GM19240 (cell line): Measurements from ENCODE around the gene L3MBTL1.

Source experiments
- DNase-seq: peaks from one replicate; pipeline ENCODE4 v3.0.0; 2011; ENCODE audit warnings: low spot score; ENCODE audit not compliant: insufficient read length

The L3MBTL1 gene

GRCh38 chr20:43534791-43535350, 27.4 kb downstream of the L3MBTL1 start:
- no peak for DNase-seq

DNA sequence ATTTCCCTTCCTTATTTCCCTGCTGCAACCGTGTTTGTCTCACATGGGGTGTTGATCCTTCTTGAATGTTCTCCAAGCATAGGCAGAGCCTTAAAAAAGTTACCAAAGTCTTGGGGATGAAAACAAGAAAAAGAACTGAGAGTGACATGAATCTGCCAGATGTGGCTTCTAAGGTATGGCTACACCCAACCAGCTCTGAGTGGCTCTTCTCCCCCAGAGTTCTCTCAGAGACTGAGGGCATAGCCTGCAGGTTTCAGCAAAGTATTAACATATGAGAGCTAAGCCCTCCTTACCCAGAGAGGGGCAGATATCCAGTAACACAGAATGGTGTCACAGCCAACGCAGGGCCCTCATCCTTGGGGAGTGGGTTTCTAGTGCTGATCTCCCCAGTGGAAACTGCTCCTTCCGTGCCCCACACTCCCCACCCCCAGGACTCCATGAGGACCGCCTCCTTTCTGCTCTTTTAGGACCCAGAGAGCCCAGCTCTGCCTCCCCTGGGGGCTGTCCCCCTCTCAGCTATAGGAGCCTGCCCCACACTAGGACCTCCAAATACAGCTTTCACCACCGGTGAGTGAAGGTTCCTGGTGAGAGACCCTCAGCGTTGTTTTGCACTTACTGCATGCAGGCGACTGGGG, 28.0 kb downstream of the L3MBTL1 start:
- DNase-seq: no peak

- DNase-seq: no peak
Measured at GRCh38 chr20:43536041-43536816, 28.7 kb downstream of the L3MBTL1 start.

DNA sequence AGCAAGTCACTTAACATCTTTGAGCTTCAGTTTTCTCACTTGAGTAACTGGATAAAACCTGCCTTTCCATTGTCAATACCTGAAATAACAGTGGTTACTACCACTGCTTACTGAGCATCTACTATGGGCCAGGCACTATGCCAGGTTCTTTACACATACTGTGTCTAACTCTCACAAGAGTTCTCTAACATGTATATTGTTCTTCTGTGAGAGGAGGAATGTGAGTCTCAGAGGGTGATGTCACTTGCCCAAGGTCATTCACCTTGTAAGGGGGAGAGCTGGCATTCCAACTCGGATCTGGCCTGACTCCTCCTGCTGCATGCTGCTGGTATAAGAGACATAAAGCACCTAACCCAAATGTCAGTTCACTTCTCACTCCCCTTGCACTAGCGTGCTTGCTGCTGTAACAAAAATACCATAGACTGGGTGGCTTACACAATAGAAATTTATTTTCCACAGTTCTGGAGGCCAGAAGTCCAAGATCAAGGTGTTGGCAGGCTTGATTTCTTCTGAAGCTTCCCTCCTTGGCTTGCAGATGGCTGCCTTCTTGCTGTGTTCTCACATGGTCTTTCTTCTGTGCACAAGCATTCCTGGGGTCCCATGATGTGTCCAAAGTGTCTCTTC, 29.4 kb downstream of the L3MBTL1 start:
- DNase-seq: no peak

GRCh38 chr20:43537921-43538877, 30.7 kb downstream of the L3MBTL1 start:
- peak; percentile 29 for DNase-seq

GRCh38 chr20:43538878-43539700, 31.6 kb downstream of the L3MBTL1 start:
- no peak for DNase-seq

DNA sequence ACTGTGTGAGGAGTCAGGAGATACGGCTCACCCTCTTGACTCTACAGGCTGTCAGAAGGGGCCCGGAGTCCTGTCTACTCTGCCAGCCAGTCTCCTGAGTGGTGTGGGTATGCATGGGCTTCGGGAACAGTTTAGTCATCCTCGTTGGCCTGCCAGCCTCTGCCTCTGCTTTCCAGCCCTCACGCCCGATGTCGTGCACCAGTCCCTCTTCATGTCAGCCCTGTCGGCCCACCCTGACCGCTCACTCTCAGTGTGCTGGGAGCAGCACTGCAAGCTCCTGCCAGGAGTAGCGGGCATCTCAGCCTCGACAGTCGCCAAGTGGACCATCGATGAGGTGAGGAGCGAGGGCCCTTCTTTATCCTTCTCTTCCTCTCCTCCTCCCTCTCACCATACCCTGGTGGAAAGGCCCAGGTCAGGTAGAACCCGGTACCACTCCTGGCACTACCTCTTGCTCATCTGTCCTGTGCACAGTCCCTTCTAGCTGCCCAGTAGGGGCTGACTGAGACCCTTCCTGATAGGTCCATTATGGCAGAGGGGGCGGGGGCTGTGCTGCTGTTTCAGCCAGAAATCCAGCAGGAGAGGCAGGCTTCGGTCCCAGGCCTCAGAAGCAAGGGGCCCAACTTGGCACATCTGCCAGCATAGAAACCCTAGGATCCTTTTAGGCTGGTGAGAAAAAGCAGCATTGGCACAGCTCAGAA, 32.6 kb downstream of the L3MBTL1 start:
- DNase-seq: no peak

DNA sequence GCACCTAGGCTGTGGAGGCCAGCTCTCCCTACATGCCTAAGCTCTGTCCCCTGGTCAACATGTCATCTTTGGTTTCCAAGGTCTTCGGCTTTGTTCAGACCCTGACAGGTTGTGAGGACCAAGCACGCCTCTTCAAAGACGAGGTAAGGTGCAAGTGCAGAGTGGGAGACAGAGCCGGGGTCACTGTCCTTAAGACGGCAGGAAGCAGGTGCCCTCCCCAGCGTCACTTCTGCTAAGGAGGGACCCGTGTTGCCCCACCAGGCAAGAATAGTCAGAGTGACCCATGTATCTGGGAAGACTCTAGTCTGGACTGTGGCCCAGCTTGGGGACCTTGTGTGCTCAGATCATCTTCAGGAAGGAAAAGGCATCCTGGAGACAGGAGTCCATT, 33.2 kb downstream of the L3MBTL1 start:
- no peak for DNase-seq

- DNase-seq: no peak
Measured at GRCh38 chr20:43541214-43541613, 33.7 kb downstream of the L3MBTL1 start.

GRCh38 chr20:43542161-43542560, 34.7 kb downstream of the L3MBTL1 start:
- no peak for DNase-seq

DNA sequence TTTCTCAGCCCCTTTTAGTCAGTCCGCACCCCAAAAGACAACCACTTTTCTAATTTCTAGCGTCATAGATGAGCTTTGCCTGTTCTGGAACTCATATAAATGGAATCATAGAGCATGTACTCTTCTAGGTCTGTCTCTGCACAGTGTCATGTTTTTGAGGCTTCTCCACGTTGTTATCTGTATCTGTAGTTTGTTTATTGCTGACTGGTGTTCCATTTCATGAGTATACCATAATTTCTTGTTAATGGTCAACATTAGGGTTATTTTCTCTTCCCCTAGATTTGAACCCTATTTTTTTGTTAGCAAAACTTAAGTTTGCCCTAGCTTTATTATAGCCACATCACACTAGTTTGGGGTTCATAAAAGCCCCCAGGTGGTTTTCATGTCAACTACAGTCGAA, 35.2 kb downstream of the L3MBTL1 start:
- no peak for DNase-seq

- DNase-seq: no peak
Measured at GRCh38 chr20:43543138-43543537, 35.6 kb downstream of the L3MBTL1 start.

DNA sequence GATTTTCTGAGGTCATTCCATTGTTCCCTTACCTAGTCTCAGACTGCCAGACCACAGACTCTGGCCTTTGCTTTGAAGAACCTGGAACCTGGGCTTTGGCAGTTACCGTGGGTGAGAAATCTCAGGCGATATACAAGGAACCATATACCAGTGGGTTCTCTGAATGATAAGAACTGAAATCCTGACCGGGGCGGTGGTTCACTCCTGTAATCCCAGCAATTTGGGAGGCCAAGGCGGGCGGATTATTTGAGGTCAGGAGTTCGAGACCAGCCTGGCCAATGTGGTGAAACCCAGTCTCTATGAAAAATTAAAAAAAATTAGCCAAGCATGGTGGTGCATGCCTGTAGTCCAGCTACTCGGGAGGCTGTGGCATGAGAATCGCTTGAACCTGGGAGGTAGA, 37.0 kb downstream of the L3MBTL1 start:
- DNase-seq: no peak

- no peak for DNase-seq
Measured at GRCh38 chr20:43545837-43546578, 38.5 kb downstream of the L3MBTL1 start.

- DNase-seq: no peak
Measured at GRCh38 chr20:43548273-43548880, 40.9 kb downstream of the L3MBTL1 start.

DNA sequence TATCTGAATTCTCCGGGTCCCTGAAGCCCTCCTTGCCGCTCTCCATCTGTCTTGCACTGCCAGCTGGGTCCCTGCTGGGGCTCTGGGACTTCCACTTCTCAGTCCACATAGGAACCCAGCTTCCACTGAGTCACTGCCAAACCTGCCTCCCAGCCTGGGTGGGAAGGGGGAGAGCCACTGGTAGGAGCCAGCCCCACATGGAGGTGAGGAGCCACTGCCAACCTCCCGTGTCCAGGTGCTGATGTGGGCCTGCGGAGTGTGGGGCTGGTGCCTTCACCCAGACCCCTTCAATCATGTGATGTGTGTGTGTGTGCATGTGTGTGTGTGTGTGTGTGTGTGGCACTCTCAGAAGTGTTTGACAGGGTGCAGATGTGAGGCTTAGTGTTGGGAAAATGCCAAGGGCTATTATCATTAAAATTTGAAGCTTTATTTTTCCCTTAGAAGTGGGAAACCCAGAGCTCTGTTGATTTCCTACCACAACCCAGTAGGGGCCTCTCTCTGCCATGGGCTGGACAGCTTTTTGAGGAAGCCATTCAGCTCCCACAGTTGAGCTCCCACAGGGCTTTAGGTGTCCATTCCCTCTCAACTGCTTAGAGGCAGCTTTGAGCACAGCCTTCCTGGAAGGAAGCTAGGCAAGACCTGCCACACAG, 42.0 kb downstream of the L3MBTL1 start:
- DNase-seq: no peak

GRCh38 chr20:43550456-43550855, 43.0 kb downstream of the L3MBTL1 start:
- DNase-seq: no peak

DNA sequence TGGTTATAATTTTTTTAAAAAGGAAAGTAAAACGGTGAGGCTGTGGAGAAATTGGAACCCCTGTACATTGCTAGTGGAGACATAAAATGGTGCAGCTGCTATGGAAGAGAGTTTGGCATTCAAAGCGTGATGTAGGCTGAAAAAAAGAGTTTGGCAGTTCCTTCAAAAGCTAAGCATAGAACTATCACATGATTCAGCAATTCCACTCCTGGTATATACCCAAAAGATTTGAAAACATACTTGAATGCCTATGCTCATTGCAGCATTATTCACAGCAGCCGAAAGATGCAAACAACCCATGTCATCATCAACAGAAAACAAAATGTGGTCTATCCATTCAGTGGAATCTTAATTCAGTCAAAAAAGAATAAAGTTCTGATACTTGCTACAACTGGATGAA, 46.9 kb downstream of the L3MBTL1 start:
- DNase-seq: no peak
